MM.1S (cell line): ENCODE data around the gene RTCA.
A peak's percentile ranks its signal among the peaks of the same experiment; 100 is the strongest.

Source experiments
- DNase-seq: peaks from one replicate; pipeline ENCODE4 v3.0.0-alpha.2; 2015
- H2AFZ ChIP-seq: fragments of 300-600 bp; sonication (generic); 2 replicates; pipeline ENCODE4 v1.6.0; 2016; ENCODE audit warnings: antibody characterized with exemption, low read length
- H3F3A ChIP-seq: fragments of 300-600 bp; sonication (generic); 2 replicates; pipeline ENCODE4 v1.6.1; 2016; ENCODE audit warnings: mild to moderate bottlenecking, antibody characterized with exemption, low read length, moderate library complexity, mixed read lengths; ENCODE audit not compliant: insufficient read depth
- H3K27ac ChIP-seq: fragments of 300-600 bp; sonication (generic); 2 replicates; pipeline ENCODE4 v1.5.1; 2016; ENCODE audit warnings: mild to moderate bottlenecking, low read length
- H3K27me3 ChIP-seq: fragments of 300-600 bp; sonication (generic); replicated peaks from 2 replicates; pipeline ENCODE4 v1.6.0; 2016; ENCODE audit warnings: low read length; ENCODE audit not compliant: insufficient read depth
- H3K36me3 ChIP-seq: fragments of 300-600 bp; sonication (generic); replicated peaks from 2 replicates; pipeline ENCODE4 v1.6.1; 2016; ENCODE audit warnings: mild to moderate bottlenecking, low read length, mixed read lengths; ENCODE audit not compliant: insufficient read depth
- H3K4me1 ChIP-seq: fragments of 300-600 bp; sonication (generic); 2 replicates; pipeline ENCODE4 v1.6.1; 2016; ENCODE audit warnings: low read length, mixed read lengths
- H3K4me2 ChIP-seq: fragments of 300-600 bp; sonication (generic); 2 replicates; pipeline ENCODE4 v1.6.0; 2016; ENCODE audit warnings: low read depth, low read length
- H3K4me3 ChIP-seq: fragments of 300-600 bp; sonication (generic); 2 replicates; pipeline ENCODE4 v1.5.1; 2016; ENCODE audit warnings: low read length, mixed read lengths
- H3K79me2 ChIP-seq: fragments of 300-600 bp; sonication (generic); 2 replicates; pipeline ENCODE4 v1.6.1; 2016; ENCODE audit warnings: mixed run types, low read length, mixed read lengths
- H3K9ac ChIP-seq: fragments of 300-600 bp; sonication (generic); 2 replicates; pipeline ENCODE4 v1.6.1; 2016; ENCODE audit warnings: low read length, mixed read lengths
- H3K9me2 ChIP-seq: fragments of 300-600 bp; sonication (generic); replicated peaks from 2 replicates; pipeline ENCODE4 v1.6.1; 2016; ENCODE audit warnings: mild to moderate bottlenecking, low read length, mixed read lengths; ENCODE audit not compliant: insufficient read depth
- H3K9me3 ChIP-seq: fragments of 300-600 bp; sonication (generic); replicated peaks from 2 replicates; pipeline ENCODE4 v1.6.1; 2016; ENCODE audit warnings: mild to moderate bottlenecking, low read length, mixed read lengths; ENCODE audit not compliant: insufficient read depth
- H4K20me1 ChIP-seq: fragments of 300-600 bp; sonication (generic); 2 replicates; pipeline ENCODE4 v1.6.1; 2016; ENCODE audit warnings: mild to moderate bottlenecking, low read length, moderate library complexity, mixed read lengths; ENCODE audit not compliant: insufficient read depth
- CTCF ChIP-seq: fragments of 300-600 bp; sonication (generic); IDR thresholded peaks from 2 replicates; pipeline ENCODE4 v1.5.1; 2016; ENCODE audit warnings: antibody characterized with exemption, low read length, mixed read lengths
- EZH2 ChIP-seq: fragments of 300-600 bp; sonication (generic); optimal IDR thresholded peaks from 2 replicates; pipeline ENCODE3; 2017; ENCODE audit warnings: low read depth, mild to moderate bottlenecking, antibody characterized with exemption, low read length, mixed read lengths
- EZH2phosphoT487 ChIP-seq: fragments of 300-600 bp; sonication (generic); IDR thresholded peaks from 2 replicates; pipeline ENCODE4 v1.6.1; 2018; ENCODE audit warnings: antibody characterized with exemption, low read length

The RTCA gene

GRCh38 chr1:100268202-100268601 lies 2.2 kb downstream of the RTCA start:
- no peaks in the 10 kb centered on the region for H3K9me3 ChIP-seq
- H4K20me1 ChIP-seq, result no peaks in the 10 kb centered on the region
- H3K4me2 ChIP-seq, result no peak overlapping the region
- H2AFZ ChIP-seq, result no peak overlapping the region
- no peak for DNase-seq
- no peak overlapping the region for H3K27ac ChIP-seq
- H3K9ac ChIP-seq, result no peak overlapping the region
- no peaks in the 10 kb centered on the region for H3K27me3 ChIP-seq
- H3K4me3 ChIP-seq, result no peak overlapping the region
- no peaks in the 10 kb centered on the region for H3F3A ChIP-seq
- TF ChIP-seq EZH2phosphoT487 (no peak), EZH2 (no peak), CTCF (no peak)
- H3K9me2 ChIP-seq, result no peaks in the 10 kb centered on the region
- 0 out of 2 replicates have a peak, but pooled peaks cover 4% of the 10 kb centered on the region for H3K4me1 ChIP-seq
- 0 out of 2 replicates have a peak, but pooled peaks cover 4% of the 10 kb centered on the region for H3K36me3 ChIP-seq
- H3K79me2 ChIP-seq, result peaks cover 39% of the 10 kb centered on the region

GRCh38 chr1:100277866-100278265 lies 11.8 kb downstream of the RTCA start:
- DNase-seq, result peak; percentile 10
- Histone ChIP-seq H3F3A (no peaks in the 10 kb centered on the region), H3K36me3 (no peaks in the 10 kb centered on the region), H3K27ac (no peak overlapping the region), H3K4me1 (no peaks in the 10 kb centered on the region), H3K4me3 (no peak overlapping the region), H3K27me3 (no peaks in the 10 kb centered on the region), H2AFZ (no peak overlapping the region), H3K79me2 (no peaks in the 10 kb centered on the region; the same call in 1 of the 2 replicates), H3K4me2 (no peak overlapping the region), H3K9me2 (no peaks in the 10 kb centered on the region), H3K9ac (no peak overlapping the region), H4K20me1 (no peaks in the 10 kb centered on the region), H3K9me3 (no peaks in the 10 kb centered on the region)
- no peak for TF ChIP-seq EZH2
- TF ChIP-seq CTCF, result no peak
- no peak for TF ChIP-seq EZH2phosphoT487

GRCh38 chr1:100279358-100279923 lies 13.4 kb downstream of the RTCA start:
- Histone ChIP-seq H3K27ac (no peak overlapping the region), H3K4me2 (no peak overlapping the region), H3K36me3 (no peaks in the 10 kb centered on the region), H3K79me2 (no peaks in the 10 kb centered on the region), H3K9me2 (no peaks in the 10 kb centered on the region), H2AFZ (no peak overlapping the region), H3K27me3 (no peaks in the 10 kb centered on the region), H3K9ac (no peak overlapping the region), H3K9me3 (no peaks in the 10 kb centered on the region), H3K4me1 (no peaks in the 10 kb centered on the region), H4K20me1 (no peaks in the 10 kb centered on the region), H3F3A (no peaks in the 10 kb centered on the region), H3K4me3 (no peak overlapping the region)
- no peak for DNase-seq
- no peak for TF ChIP-seq CTCF
- no peak for TF ChIP-seq EZH2
- no peak for TF ChIP-seq EZH2phosphoT487
